OCI-LY1 (cell line): ENCODE measurements around the gene ARHGEF25.

ENCODE experiments used
- H2AFZ ChIP-seq: fragments of 200-600 bp; sonication (generic), shearing (Covaris generic); 2 replicates; pipeline ENCODE4 v1.6.0; 2014; ENCODE audit warnings: antibody characterized with exemption, mild to moderate bottlenecking, low read length
- H3F3A ChIP-seq: fragments of 200-600 bp; sonication (generic), shearing (Covaris generic); 2 replicates; pipeline ENCODE4 v1.6.0; 2014; ENCODE audit warnings: mild to moderate bottlenecking, antibody characterized with exemption, low read length, moderate library complexity; ENCODE audit not compliant: insufficient read depth
- H3K27ac ChIP-seq: fragments of 200-600 bp; sonication (generic); 2 replicates; pipeline ENCODE4 v1.5.1; 2014; ENCODE audit warnings: low read length, mixed run types, mild to moderate bottlenecking, low read depth; ENCODE audit not compliant: poor library complexity, severe bottlenecking
- H3K27me3 ChIP-seq: fragments of 200-600 bp; sonication (generic); 2 replicates; pipeline ENCODE4 v1.6.0; 2014; ENCODE audit warnings: antibody characterized with exemption, mild to moderate bottlenecking, low read length, moderate library complexity; ENCODE audit not compliant: insufficient read depth
- H3K36me3 ChIP-seq: fragments of 200-600 bp; sonication (generic); 2 replicates; pipeline ENCODE4 v1.6.1; 2014; ENCODE audit warnings: mild to moderate bottlenecking, antibody characterized with exemption, low read length, moderate library complexity, mixed read lengths; ENCODE audit not compliant: insufficient read depth
- H3K4me1 ChIP-seq: fragments of 200-600 bp; sonication (generic); 2 replicates; pipeline ENCODE4 v1.5.1; 2014; ENCODE audit warnings: mild to moderate bottlenecking, low read length, moderate library complexity; ENCODE audit not compliant: insufficient read depth, severe bottlenecking
- H3K4me2 ChIP-seq: fragments of 200-600 bp; sonication (generic), shearing (Covaris generic); 2 replicates; pipeline ENCODE4 v1.6.1; 2014; ENCODE audit warnings: low read length
- H3K4me3 ChIP-seq: fragments of 200-600 bp; sonication (generic); 2 replicates; pipeline ENCODE4 v1.5.1; 2014; ENCODE audit warnings: low read length, low read depth, mild to moderate bottlenecking, mixed read lengths; ENCODE audit not compliant: poor library complexity, severe bottlenecking
- H3K79me2 ChIP-seq: fragments of 200-600 bp; shearing (Covaris generic); 2 replicates; pipeline ENCODE4 v1.6.1; 2016; ENCODE audit warnings: mixed run types, low read length, mixed read lengths; ENCODE audit not compliant: insufficient read depth
- H3K9ac ChIP-seq: fragments of 200-600 bp; sonication (generic), shearing (Covaris generic); 2 replicates; pipeline ENCODE4 v1.6.1; 2014; ENCODE audit warnings: mild to moderate bottlenecking, low read length, mixed read lengths
- H3K9me2 ChIP-seq: fragments of 200-600 bp; sonication (generic), shearing (Covaris generic); 2 replicates; pipeline ENCODE4 v1.6.1; 2014; ENCODE audit warnings: low read depth, mild to moderate bottlenecking, low read length, mixed read lengths
- H3K9me3 ChIP-seq: fragments of 200-600 bp; shearing (Covaris generic); 2 replicates; pipeline ENCODE4 v1.6.1; 2014; ENCODE audit warnings: low read length, mixed read lengths
- H4K20me1 ChIP-seq: fragments of 200-600 bp; sonication (generic), shearing (Covaris generic); 2 replicates; pipeline ENCODE4 v1.6.0; 2016; ENCODE audit warnings: mild to moderate bottlenecking, low read length; ENCODE audit not compliant: insufficient read depth
- EZH2 ChIP-seq: fragments of 200-600 bp; sonication (generic), shearing (Covaris generic); IDR thresholded peaks from 2 replicates; pipeline ENCODE4 v1.8.0; 2017; ENCODE audit warnings: borderline replicate concordance, mixed run types, mild to moderate bottlenecking, antibody characterized with exemption, low read length, moderate library complexity, mixed read lengths
- TF ChIP-seq, protein P1 (sequence below): fragments of 200-600 bp; sonication (generic), shearing (Covaris generic); IDR thresholded peaks from 2 replicates; pipeline ENCODE4 v1.5.1; 2017; ENCODE audit warnings: mild to moderate bottlenecking, antibody characterized with exemption, low read length, moderate library complexity, mixed read lengths

The ARHGEF25 gene

DNA sequence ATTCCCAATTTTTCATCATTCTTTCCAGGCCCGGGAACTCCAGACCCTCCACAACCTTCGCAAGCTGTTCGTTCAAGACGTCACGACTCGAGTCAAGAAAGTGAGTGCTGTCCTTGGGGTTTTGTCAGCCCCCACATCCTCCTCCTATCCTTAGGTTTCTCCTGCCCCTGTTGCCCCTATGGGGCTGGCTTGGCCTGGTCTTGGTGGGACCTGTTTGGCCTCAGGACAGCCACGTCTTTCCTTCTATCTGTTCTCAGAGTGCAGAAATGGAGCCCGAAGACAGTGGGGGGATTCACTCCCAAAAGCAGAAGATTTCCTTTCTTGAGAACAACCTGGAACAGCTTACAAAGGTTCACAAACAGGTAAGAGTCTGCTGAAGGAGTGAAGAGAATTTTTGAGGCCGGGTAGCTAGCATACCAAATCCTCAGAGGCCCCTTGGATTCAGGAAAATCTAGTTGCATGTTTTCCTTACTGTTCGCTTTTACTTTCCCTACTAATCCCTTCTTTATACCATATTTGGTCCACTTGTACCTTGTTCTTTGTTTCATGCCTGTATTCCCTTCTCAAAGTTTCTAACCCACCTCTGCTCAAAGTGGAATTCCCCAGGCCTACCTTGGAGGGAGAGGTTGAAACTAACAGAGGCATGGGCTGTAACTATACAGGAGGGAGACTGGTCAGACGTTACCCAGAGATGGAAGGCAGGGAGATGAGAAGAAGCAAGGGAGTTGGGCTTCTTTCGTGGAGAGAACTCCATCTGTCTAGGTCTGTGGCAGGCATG is 33.1 kb upstream of the ARHGEF25 start:
- H3K79me2 ChIP-seq = no peaks in the 10 kb centered on the region
- H3K27me3 ChIP-seq = no peaks in the 10 kb centered on the region
- no peaks in the 10 kb centered on the region for H3K9me3 ChIP-seq
- H3K36me3 ChIP-seq = no peaks in the 10 kb centered on the region
- no peaks in the 10 kb centered on the region for H3K9me2 ChIP-seq
- TF ChIP-seq, protein P1, sequence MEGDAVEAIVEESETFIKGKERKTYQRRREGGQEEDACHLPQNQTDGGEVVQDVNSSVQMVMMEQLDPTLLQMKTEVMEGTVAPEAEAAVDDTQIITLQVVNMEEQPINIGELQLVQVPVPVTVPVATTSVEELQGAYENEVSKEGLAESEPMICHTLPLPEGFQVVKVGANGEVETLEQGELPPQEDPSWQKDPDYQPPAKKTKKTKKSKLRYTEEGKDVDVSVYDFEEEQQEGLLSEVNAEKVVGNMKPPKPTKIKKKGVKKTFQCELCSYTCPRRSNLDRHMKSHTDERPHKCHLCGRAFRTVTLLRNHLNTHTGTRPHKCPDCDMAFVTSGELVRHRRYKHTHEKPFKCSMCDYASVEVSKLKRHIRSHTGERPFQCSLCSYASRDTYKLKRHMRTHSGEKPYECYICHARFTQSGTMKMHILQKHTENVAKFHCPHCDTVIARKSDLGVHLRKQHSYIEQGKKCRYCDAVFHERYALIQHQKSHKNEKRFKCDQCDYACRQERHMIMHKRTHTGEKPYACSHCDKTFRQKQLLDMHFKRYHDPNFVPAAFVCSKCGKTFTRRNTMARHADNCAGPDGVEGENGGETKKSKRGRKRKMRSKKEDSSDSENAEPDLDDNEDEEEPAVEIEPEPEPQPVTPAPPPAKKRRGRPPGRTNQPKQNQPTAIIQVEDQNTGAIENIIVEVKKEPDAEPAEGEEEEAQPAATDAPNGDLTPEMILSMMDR = no peak
- TF ChIP-seq EZH2 = no peak
- no peak overlapping the region for H3K27ac ChIP-seq
- H3K4me2 ChIP-seq = no peak overlapping the region
- no peaks in the 10 kb centered on the region for H3K4me1 ChIP-seq
- no peaks in the 10 kb centered on the region for H3F3A ChIP-seq
- H4K20me1 ChIP-seq = no peaks in the 10 kb centered on the region
- no peak overlapping the region for H3K9ac ChIP-seq
- H3K4me3 ChIP-seq = no peak overlapping the region
- no peak overlapping the region for H2AFZ ChIP-seq

DNA sequence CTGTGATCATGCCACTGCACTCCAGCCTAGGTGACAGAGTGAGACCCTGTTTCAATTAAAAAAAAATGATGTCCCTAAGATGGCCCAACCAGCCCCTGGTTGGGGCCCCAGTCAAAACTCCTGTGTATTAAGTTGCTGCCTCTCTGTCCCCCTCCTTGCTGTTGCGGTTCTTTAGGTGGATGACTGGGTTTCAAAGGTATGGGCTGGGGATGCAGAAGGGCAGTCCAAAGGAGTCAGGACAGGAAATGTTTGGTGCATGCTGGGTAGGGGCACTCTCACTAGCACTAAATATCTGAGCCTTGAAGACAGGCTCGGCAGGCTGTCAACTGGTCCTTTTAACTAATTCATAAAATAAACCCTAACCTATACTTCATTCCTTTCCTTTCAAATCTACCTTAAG is 32.2 kb upstream of the ARHGEF25 start:
- H3K27ac ChIP-seq = no peak overlapping the region
- H3K4me3 ChIP-seq = no peak overlapping the region
- H3K9me2 ChIP-seq = no peaks in the 10 kb centered on the region
- H3K9ac ChIP-seq = no peak overlapping the region
- H4K20me1 ChIP-seq = no peaks in the 10 kb centered on the region
- no peak overlapping the region for H2AFZ ChIP-seq
- H3K4me2 ChIP-seq = no peak overlapping the region
- no peaks in the 10 kb centered on the region for H3K27me3 ChIP-seq
- H3K36me3 ChIP-seq = no peaks in the 10 kb centered on the region
- H3K9me3 ChIP-seq = no peaks in the 10 kb centered on the region
- no peaks in the 10 kb centered on the region for H3F3A ChIP-seq
- TF ChIP-seq EZH2 = no peak
- TF ChIP-seq, protein P1 = no peak
- H3K79me2 ChIP-seq = no peaks in the 10 kb centered on the region
- no peaks in the 10 kb centered on the region for H3K4me1 ChIP-seq

DNA sequence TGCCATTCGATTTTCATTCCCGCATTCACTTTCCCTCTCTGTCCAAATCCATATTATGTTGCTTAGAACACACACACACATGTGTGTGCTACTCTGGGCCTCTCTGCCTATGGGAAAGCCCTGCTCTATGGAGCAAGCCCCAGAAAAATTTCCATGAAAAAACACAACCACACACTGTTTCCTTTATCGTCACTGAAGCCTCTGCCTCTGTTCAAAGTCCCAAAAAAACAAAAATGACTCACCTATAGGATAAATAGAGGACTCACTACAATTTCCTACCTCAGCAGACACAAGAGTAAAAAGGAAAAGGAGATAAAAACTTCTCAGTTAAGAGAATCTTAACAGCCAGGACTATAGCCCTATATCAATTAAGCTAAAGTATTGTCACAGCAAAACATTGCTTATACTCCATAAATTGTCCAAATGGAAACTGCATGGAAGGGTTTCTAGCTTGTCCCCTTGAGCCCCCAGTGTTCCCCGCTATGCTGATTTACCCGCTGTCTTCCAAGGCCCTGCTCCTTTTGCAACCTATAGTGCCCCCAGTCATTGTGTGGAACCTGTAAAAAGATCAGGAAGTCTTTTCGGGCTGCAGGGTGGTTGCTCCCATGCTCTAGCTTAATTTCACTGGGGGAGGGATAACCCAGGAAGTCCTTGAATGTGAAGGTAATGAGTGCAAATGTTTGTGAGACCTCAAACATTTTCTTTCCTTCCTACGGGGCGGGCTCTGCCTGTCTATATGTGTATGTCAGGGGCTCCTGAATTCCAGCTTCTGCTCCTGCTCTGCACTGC is 31.4 kb upstream of the ARHGEF25 start:
- Histone ChIP-seq H3K4me2 (no peak overlapping the region), H2AFZ (no peak overlapping the region), H4K20me1 (no peaks in the 10 kb centered on the region), H3K79me2 (no peaks in the 10 kb centered on the region), H3K9me2 (no peaks in the 10 kb centered on the region), H3F3A (no peaks in the 10 kb centered on the region), H3K36me3 (no peaks in the 10 kb centered on the region), H3K4me1 (no peaks in the 10 kb centered on the region), H3K27me3 (no peaks in the 10 kb centered on the region), H3K9ac (no peak overlapping the region), H3K4me3 (no peak overlapping the region), H3K9me3 (no peaks in the 10 kb centered on the region), H3K27ac (no peak overlapping the region)
- no peak for TF ChIP-seq EZH2
- TF ChIP-seq, protein P1 = no peak
